NCI-H748 treated with DMSO at 0.1 percent for 48 hours (cell line): ENCODE data around the gene BAK1.

Source experiments
- DNase-seq: peaks from one replicate; lab custom pipeline; 2025; lab: John Stamatoyannopoulos, UW

Gene BAK1

GRCh38 chr6:33579828-33580714, at the start of gene BAK1:
TSS of gene BAK1 (minus strand) at chr6:33580276. CDS start at chr6:33577604, 2,672 bp downstream.
- peak; percentile 93 for DNase-seq

DNA sequence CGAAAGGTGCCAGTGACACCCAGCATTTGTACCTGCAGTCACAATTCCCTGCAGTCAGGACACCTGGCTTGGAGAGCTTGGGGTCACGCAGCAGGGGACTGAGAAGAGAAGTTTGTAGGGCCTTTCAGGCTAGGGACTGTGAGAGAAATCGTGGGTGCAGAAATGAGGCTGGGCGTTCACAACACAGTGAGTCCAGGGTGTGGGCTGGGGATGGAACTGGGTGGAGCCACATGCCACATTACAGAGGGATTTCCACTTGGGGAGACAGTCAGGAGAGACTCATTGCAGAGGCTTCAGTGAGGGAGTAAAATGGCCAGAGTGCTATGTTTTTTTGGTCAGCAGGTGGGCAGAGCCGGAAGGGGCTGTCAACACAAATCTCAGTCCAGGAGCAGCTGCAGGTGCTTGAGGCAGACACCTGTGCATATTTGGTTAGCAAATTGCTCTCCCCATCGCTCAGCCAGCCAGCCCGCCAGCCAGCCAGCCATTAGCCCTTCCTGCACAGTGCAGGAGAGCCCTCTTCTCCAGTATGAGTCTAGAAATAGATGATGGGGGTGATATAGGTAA, 48.4 kb upstream of the BAK1 start:
- peak; percentile 97 for DNase-seq

DNA sequence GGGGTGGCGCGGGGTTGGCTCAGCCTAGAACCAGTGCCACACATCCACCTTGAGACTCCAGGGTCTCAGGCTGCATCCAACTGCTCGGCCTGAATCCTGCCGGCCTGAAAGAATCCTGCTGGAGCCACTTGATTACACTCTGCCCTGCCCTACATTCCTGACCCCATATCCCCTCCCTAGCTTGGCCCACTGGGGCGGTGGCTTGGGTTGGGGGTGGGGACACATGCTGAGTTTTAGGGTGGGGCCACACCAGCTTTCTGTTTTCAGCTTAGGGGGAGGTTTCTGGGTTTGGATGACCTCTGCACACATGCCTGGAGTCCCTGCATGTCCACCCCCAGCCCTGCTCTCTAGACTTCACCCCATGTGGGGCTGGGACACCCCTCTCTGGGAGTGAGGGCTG, 47.8 kb upstream of the BAK1 start:
- DNase-seq, result no peak

- no peak for DNase-seq
These were observed 44.8 kb upstream of the BAK1 start for GRCh38 chr6:33624856-33625255.

DNA sequence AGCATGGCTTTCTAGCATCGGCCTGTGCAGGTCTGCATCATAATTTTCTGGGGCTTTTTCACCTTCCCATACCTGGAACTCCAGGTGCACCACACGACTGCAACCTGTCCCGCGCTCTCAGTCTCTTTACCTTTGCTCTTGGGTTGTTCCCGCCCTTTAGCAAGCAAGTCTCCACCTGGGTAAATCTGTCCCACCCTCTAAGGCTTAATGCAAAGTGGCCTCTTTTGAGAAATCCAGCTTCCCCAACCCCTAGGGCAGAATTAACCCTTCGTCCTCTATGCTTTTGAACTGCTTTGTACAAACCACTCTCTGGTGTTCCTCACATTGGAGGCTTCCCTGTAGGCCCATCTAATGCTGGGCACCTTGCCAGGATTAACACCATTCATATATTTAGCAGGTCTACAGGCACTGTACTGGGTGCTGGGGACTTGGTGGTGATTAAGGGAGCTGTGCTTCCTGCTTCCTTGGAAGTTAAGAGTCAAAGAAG, 43.9 kb upstream of the BAK1 start:
- no peak for DNase-seq

- DNase-seq, result no peak
These were observed 42.7 kb upstream of the BAK1 start for GRCh38 chr6:33622456-33623431.

DNA sequence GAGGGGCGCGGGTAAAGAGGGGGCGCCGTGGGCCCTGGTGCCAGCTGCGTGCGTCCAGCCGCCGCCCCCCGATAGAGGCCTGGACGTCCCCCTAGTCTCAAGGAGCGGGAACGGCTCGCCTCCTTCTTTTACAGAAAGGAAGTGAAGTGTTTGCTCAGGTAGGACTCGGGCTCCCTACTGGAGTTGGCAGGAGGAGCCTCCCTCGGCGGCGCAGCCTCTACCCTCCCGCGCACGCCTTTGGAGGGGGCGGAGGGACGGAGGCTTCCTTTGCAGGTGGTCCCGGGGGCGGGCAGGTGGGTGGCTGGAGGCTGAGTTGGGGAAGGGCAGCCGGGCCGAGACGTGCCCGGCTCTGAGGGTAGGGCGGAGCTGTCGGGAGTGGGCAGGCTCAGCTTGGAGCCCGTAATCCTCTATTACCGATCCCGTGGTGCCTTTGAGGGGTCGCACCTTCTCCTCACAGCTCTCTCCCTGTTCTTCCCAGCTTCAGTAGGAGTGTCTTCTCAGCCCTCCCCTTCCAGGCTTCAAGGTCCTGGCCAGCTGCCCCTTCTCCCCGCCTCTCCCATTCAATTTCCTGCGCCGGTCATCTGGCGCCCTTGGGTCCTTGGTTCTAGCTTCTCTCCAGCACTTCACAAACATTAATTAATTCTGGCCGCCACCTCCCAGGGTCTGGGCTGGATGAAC, 41.8 kb upstream of the BAK1 start:
- peak; percentile 63 for DNase-seq

GRCh38 chr6:33620856-33621710, 41.0 kb upstream of the BAK1 start, which contains the start of gene ITPR3:
TSS of gene ITPR3 (plus strand) at chr6:33621322. CDS start at chr6:33621603, 281 bp downstream.
- peak; percentile 47 for DNase-seq

DNA sequence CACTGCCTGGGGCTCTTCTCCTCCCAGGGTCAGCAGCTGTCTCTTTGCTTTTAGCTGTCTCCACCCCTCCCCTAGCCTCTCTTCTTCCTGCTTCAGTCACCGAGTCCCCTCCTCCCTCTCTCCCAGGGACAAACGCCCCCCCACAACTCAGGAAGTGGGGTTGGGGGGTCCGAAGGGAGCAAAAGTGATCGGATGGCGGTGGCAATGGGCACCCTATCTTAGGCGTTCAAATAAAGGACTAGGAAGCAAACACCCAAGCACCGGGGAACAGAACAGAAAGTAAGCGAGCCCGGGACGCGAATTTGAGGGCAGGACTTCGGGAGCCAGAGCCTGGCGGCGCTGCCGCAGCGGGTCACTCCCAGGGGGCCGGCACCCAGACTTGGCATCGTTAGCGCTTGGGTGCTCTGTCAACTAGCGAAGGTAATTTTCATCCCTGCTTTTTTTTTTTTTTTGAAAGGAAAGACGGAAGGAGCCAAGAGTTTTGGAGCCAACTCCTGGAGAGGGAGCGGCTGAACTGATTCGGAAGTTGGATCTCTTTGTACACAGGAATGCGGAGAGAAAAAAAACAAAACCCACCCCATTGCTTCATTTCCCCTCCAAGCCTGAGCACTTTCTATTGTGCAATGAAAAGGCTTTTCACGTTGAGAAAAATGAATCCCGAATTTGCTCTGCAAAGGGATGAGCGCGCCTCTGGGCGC, 40.2 kb upstream of the BAK1 start:
- DNase-seq, result peak; percentile 31

DNA sequence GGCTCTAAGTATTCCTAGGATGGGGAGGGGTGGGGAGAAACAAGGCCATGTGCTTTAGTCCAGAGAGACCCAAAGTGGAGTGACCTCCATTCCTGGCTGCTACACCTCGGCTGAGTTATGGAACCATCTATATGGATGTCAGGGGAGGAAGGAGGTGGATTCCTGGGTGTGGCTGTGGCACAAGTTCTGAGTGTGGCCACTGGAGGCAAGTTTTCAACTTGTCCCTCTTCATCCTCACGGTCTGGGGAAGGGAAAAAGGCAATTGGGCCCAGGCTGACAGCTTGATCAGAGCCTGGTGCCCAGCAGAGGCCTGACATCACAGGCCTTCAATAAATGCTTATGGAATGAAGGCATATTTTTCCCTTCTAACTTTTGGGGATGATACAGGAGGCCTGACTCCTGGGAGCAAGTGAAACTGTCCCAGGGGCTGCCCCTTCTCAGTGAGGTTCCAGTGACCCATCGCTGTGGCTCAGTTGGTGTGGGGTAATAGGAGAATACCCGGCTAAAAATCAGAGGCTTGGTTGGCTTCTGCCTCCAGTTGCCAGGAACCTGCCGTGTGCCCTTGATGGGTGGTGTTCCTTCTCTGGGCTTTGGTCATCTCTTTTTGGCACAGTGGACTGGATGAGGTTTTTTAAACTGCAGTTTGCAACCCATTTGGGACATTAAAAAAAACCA, 39.2 kb upstream of the BAK1 start:
- DNase-seq, result no peak

GRCh38 chr6:33616913-33617312, 36.8 kb upstream of the BAK1 start:
- no peak for DNase-seq

- DNase-seq, result no peak
These were observed 36.0 kb upstream of the BAK1 start for GRCh38 chr6:33616113-33616512.

DNA sequence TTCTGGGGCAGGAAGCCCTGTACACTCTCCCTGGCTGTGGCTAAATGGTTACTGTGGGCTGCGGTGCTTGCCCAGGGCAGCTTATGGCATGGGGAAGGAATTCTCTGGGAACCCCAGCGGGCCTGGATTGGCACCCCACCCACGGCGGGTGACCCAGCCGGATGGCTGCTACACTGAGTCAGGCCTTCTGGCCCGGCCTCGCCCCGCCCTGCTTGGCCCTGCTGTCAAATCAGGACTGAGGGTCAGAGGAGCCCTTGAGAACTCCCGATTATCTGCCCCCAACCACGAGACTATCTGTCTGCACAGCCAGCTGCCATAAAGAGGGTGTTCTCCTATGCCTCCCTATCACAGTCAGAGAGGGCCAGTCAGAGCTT, 33.7 kb upstream of the BAK1 start:
- no peak for DNase-seq

- no peak for DNase-seq
These were observed 33.2 kb upstream of the BAK1 start for GRCh38 chr6:33613146-33613794.

GRCh38 chr6:33610779-33611732, 31.0 kb upstream of the BAK1 start:
- DNase-seq, result no peak

- DNase-seq, result no peak
These were observed 30.0 kb upstream of the BAK1 start for GRCh38 chr6:33610067-33610466.

- DNase-seq, result no peak
These were observed 29.5 kb upstream of the BAK1 start for GRCh38 chr6:33609528-33609927.

DNA sequence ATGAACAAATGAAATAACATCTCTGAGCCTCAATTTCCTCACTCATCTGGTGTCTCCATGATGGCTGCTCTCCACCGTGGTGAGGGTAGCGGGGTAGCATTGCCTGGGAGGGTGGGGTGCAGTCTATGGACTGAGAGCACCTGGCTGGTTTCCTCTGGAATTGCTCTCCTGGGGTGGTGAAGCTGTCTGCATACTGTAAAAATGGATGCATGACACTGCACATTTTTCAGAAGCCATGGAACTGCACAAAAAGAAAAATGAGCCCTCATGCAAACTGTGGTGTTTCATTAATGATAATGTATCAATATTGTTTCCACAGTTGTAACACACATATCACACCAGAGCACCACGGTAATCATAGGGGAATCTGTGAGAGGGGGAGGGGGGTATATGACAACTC, 28.9 kb upstream of the BAK1 start:
- no peak for DNase-seq
